Measurements from ENCODE around the gene CDK5RAP3.
"Not testable (repeated sequence)": the region's sequence is repeated elsewhere in the genome, so short reads cannot be mapped to it uniquely, and the experiment has no call there.

Gene CDK5RAP3

GRCh38 chr17:47987240-47987835 is 16.4 kb downstream of the CDK5RAP3 start:
- no peak for DNase-seq
- ATAC-seq (ENCODE audit: insufficient read depth, low read depth), result no peak
- TF ChIP-seq CTCF (IDR thresholded peaks at IDR 0.05; ENCODE audit: borderline replicate concordance, extremely low read depth, low read length, poor library complexity, severe bottlenecking) (no peak), EZH2 (IDR thresholded peaks at IDR 0.05; ENCODE audit: borderline replicate concordance, low read depth, low read length, severe bottlenecking) (no peak)
- Histone ChIP-seq H3K27ac (ENCODE audit: low read length) (no peak overlapping the region), H3K4me1 (ENCODE audit: insufficient read depth, low read length) (0 out of 2 replicates have a peak, but pooled peaks cover 1% of the 10 kb centered on the region), H2AFZ (ENCODE audit: low read depth, low read length) (no peak overlapping the region), H4K20me1 (ENCODE audit: insufficient read depth, low read length) (no peaks in the 10 kb centered on the region), H3K4me2 (ENCODE audit: insufficient read depth, low read length) (no peak overlapping the region), H3K9ac (ENCODE audit: low read depth, low read length) (no peak overlapping the region), H3K79me2 (ENCODE audit: insufficient read depth, low read length) (no peaks in the 10 kb centered on the region), H3K27me3 (ENCODE audit: insufficient read depth, low read length, poor library complexity) (no peaks in the 10 kb centered on the region), H3K9me3 (ENCODE audit: insufficient read depth, low read length, severe bottlenecking) (no peaks in the 10 kb centered on the region), H3K36me3 (ENCODE audit: insufficient read depth, low read length) (peaks cover 20% of the 10 kb centered on the region), H3K4me3 (ENCODE audit: low read depth in 1 of 2, low read length in 2 of 2) (no peak overlapping the region)

- not testable (repeated sequence) for H3K9me3 ChIP-seq (ENCODE audit: insufficient read depth, low read length, severe bottlenecking); ATAC-seq (ENCODE audit: insufficient read depth, low read depth); H3K79me2 ChIP-seq (ENCODE audit: insufficient read depth, low read length); DNase-seq; H3K36me3 ChIP-seq (ENCODE audit: insufficient read depth, low read length); H3K4me2 ChIP-seq (ENCODE audit: insufficient read depth, low read length); H3K27ac ChIP-seq (ENCODE audit: low read length); H3K9ac ChIP-seq (ENCODE audit: low read depth, low read length); H4K20me1 ChIP-seq (ENCODE audit: insufficient read depth, low read length); H3K4me3 ChIP-seq (ENCODE audit: low read depth in 1 of 2, low read length in 2 of 2); H3K4me1 ChIP-seq (ENCODE audit: insufficient read depth, low read length); H3K27me3 ChIP-seq (ENCODE audit: insufficient read depth, low read length, poor library complexity); H2AFZ ChIP-seq (ENCODE audit: low read depth, low read length)
Measured at GRCh38 chr17:47988445-47988844, 17.5 kb downstream of the CDK5RAP3 start.

DNA sequence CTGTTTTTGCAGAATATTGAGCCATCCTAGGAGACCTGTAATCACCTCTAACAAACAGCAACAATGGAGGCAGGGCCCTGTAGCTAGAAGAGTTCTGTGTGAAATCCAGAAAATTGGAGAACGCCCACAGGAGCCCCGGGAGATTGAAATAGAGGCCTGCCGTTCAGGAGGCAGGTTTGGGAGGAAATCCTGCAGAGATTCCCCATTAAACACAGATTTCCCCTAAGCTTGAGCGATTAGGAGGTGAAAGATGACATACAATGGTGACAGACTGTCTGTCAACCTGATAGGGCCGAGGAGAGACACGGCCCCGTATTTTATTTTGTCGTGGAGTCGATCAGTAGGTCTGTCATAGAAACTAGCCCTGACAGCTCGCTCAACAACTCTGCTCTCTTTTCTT is 18.2 kb downstream of the CDK5RAP3 start:
- H4K20me1 ChIP-seq (ENCODE audit: insufficient read depth, low read length), result no peaks in the 10 kb centered on the region; the same call in 1 of the 2 replicates
- H3K27ac ChIP-seq (ENCODE audit: low read length), result no peak overlapping the region
- no peak overlapping the region for H2AFZ ChIP-seq (ENCODE audit: low read depth, low read length)
- H3K27me3 ChIP-seq (ENCODE audit: insufficient read depth, low read length, poor library complexity), result peaks cover 4% of the 10 kb centered on the region
- no peak for DNase-seq
- TF ChIP-seq CTCF (IDR thresholded peaks at IDR 0.05; ENCODE audit: borderline replicate concordance, extremely low read depth, low read length, poor library complexity, severe bottlenecking) (no peak), EZH2 (IDR thresholded peaks at IDR 0.05; ENCODE audit: borderline replicate concordance, low read depth, low read length, severe bottlenecking) (no peak)
- H3K4me2 ChIP-seq (ENCODE audit: insufficient read depth, low read length), result no peak overlapping the region
- H3K9ac ChIP-seq (ENCODE audit: low read depth, low read length), result no peak overlapping the region
- no peak for ATAC-seq (ENCODE audit: insufficient read depth, low read depth)
- H3K36me3 ChIP-seq (ENCODE audit: insufficient read depth, low read length), result peaks cover 2% of the 10 kb centered on the region; the same call in 1 of the 2 replicates
- no peaks in the 10 kb centered on the region for H3K9me3 ChIP-seq (ENCODE audit: insufficient read depth, low read length, severe bottlenecking)
- H3K4me3 ChIP-seq (ENCODE audit: low read depth in 1 of 2, low read length in 2 of 2), result no peak overlapping the region
- no peaks in the 10 kb centered on the region for H3K79me2 ChIP-seq (ENCODE audit: insufficient read depth, low read length)
- no peaks in the 10 kb centered on the region for H3K4me1 ChIP-seq (ENCODE audit: insufficient read depth, low read length)

GRCh38 chr17:47989700-47990099 is 18.8 kb downstream of the CDK5RAP3 start:
- no peak for ATAC-seq (ENCODE audit: insufficient read depth, low read depth)

More at GRCh38 chr17:47989700-47990099, 18.8 kb downstream of the CDK5RAP3 start:
- TF ChIP-seq CTCF (IDR thresholded peaks at IDR 0.05; ENCODE audit: borderline replicate concordance, extremely low read depth, low read length, poor library complexity, severe bottlenecking) (no peak), EZH2 (IDR thresholded peaks at IDR 0.05; ENCODE audit: borderline replicate concordance, low read depth, low read length, severe bottlenecking) (no peak)
- no peaks in the 10 kb centered on the region; the same call in 1 of the 2 replicates for H4K20me1 ChIP-seq (ENCODE audit: insufficient read depth, low read length)
- no peaks in the 10 kb centered on the region for H3K9me3 ChIP-seq (ENCODE audit: insufficient read depth, low read length, severe bottlenecking)
- no peak overlapping the region for H3K27ac ChIP-seq (ENCODE audit: low read length)
- no peak overlapping the region for H3K4me3 ChIP-seq (ENCODE audit: low read depth in 1 of 2, low read length in 2 of 2)
- no peak overlapping the region for H3K9ac ChIP-seq (ENCODE audit: low read depth, low read length)
- H3K36me3 ChIP-seq (ENCODE audit: insufficient read depth, low read length), result no peaks in the 10 kb centered on the region
- H3K4me2 ChIP-seq (ENCODE audit: insufficient read depth, low read length), result no peak overlapping the region
- H2AFZ ChIP-seq (ENCODE audit: low read depth, low read length), result no peak overlapping the region
- peaks cover 9% of the 10 kb centered on the region for H3K27me3 ChIP-seq (ENCODE audit: insufficient read depth, low read length, poor library complexity)
- no peak for DNase-seq
- no peaks in the 10 kb centered on the region for H3K4me1 ChIP-seq (ENCODE audit: insufficient read depth, low read length)
- H3K79me2 ChIP-seq (ENCODE audit: insufficient read depth, low read length), result no peaks in the 10 kb centered on the region

All from DND-41 (cell line).